D341Med (cell line): ENCODE results near the gene TULP1.

Experiments
- DNase-seq: peaks from one replicate; pipeline ENCODE4 v3.0.0; 2012; ENCODE audit warnings: low spot score

The TULP1 gene

DNA sequence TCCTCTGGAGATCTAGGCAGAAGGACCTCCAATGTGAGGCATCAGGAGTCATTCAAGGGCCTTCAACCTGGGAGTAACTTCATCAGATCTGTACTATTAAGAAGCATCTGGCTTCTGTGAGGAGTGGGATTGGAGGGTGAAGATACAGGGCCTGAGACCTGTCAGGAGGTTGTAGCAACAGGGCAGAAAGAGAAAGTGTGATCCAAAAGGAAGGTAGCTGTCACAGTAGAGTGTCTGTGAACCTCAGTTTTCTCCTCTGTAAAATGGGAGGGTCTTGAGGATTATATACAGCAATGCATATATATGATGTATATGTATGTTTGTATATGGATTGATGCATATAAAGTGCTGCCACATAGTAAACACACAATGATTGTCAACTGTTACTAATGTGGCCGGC, 47.0 kb downstream of the TULP1 start:
- DNase-seq = no peak

GRCh38 chr6:35463292-35463691, 49.4 kb downstream of the TULP1 start:
- DNase-seq = no peak

DNA sequence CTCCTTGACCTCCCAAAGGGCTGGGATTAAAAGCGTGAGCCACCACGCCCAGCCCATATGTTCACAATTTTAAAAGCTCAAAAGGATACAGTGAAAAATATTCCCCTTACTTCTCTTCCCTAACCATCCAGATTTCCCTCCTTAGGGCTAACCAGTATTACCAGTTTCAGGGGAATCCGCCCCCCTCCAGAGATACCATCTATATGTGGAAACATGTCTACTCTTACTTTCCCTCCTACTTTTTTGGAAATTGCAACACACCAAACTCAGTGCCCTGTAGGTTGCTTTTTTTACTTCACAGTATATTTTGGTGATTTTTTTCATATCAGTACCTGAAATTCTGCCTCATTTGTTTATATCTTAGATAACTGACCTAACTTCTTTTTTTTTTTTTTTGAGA, 51.4 kb downstream of the TULP1 start:
- no peak for DNase-seq

- no peak for DNase-seq
These were observed 54.8 kb downstream of the TULP1 start for GRCh38 chr6:35457907-35458306.

GRCh38 chr6:35454391-35455110, 58.1 kb downstream of the TULP1 start:
- DNase-seq = no peak

- no peak for DNase-seq
These were observed 59.5 kb downstream of the TULP1 start for GRCh38 chr6:35453236-35453635.

GRCh38 chr6:35452183-35453090, 60.3 kb downstream of the TULP1 start, which contains the start of gene FANCE:
Gene FANCE, plus strand, starts transcription at chr6:35452338. Its CDS starts 208 bp downstream, at chr6:35452546.
- DNase-seq = peak; percentile 98

DNA sequence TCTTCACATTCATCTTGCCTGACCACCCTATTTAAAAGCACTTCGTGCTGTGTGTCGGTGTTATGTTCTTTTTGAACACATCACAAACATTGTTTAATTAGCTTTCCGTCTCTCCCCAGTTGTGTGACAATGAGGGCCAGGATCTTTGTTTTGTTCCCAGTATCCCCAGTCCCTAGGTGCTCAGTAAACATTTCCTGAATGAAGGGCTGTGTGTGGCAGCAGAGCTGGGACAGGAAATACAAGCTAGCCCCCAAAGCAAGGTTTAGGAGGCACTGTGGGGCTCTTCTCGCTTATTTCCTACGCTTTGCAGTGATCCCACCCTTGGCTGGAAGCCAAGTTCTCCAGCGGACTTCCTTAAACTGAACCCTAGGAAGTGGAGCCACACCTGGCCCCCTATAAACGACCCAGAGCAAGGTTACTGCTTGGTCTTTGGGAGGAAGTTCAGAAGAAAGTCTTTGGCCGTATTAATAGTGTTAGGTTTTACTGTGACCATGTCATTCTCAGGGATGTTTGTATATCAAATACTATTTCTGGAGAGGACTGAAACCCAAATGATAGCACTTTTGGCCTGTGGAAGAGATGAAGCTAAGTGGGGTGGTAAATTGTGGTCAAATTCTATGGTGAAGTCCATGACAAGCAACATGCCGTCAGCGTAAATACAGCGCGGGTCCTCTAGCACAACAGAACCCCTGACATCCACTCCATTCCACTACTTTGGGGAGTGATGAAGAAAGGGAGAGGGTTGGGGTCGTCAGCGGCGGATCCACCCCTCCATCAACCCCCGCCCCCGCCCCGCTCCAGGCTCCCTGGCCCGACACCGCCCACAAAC, 61.1 kb downstream of the TULP1 start:
- DNase-seq = no peak

GRCh38 chr6:35449287-35449881, 63.3 kb downstream of the TULP1 start:
- peak; percentile 85 for DNase-seq

DNA sequence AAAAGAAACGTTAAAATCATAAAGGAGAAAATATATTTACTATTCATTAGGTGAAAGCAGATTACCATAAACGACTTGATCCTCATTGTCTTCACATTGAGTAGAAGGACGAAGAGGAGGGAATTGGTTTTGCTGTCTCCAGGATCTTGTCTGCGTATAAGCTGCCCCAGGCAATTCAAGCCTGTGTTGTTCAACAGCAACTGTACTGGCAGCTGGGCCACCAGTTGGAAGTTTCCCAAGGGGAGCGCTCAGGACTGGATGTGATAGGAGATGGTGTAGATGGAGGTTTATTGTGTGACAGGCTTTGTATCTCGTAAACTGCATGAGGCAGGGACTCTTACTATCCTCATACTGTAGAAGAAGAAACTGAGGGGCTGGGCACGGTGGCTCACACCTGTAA, 64.5 kb downstream of the TULP1 start:
- no peak for DNase-seq
